ENCODE data around the gene MARK4. TPM values are rescaled to one million over a fixed set of nuclear protein-coding genes. Genes with fewer than 3 reads are reported as not detected.
"Not testable (repeated sequence)": the region's sequence is repeated elsewhere in the genome, so short reads cannot be mapped to it uniquely, and the experiment has no call there.

Gene MARK4
- total RNA-seq, 1 donor from 2014 or later: 19.2 TPM

- no peak for DNase-seq
These were observed 55.5 kb downstream of the MARK4 start for GRCh38 chr19:45306518-45307027.

GRCh38 chr19:45307361-45307760, 56.3 kb downstream of the MARK4 start:
- DNase-seq: no peak

GRCh38 chr19:45309322-45309721, 58.3 kb downstream of the MARK4 start:
- DNase-seq: not testable (repeated sequence)

GRCh38 chr19:45311621-45312020, 60.5 kb downstream of the MARK4 start:
- no peak for DNase-seq

- DNase-seq: not testable (repeated sequence)
These were observed 61.2 kb downstream of the MARK4 start for GRCh38 chr19:45312285-45312684.

GRCh38 chr19:45314708-45315245, 63.7 kb downstream of the MARK4 start:
- DNase-seq: no peak

- no peak for DNase-seq
These were observed 64.2 kb downstream of the MARK4 start for GRCh38 chr19:45315304-45315703.

GRCh38 chr19:45320997-45321775, 70.1 kb downstream of the MARK4 start:
- no peak for DNase-seq

- DNase-seq: no peak
These were observed 70.8 kb downstream of the MARK4 start for GRCh38 chr19:45321848-45322247.

- no peak for DNase-seq
These were observed 71.2 kb downstream of the MARK4 start for GRCh38 chr19:45322311-45322710.

GRCh38 chr19:45322744-45323281, 71.7 kb downstream of the MARK4 start, which contains the start of gene CKM:
CKM (minus strand) TSS chr19:45322875; CDS start chr19:45319713, 3,162 bp downstream.
- DNase-seq: no peak

GRCh38 chr19:45323671-45324081, 72.6 kb downstream of the MARK4 start:
- no peak for DNase-seq

- no peak for DNase-seq
These were observed 73.4 kb downstream of the MARK4 start for GRCh38 chr19:45324349-45324907.

GRCh38 chr19:45327404-45328143, 76.5 kb downstream of the MARK4 start:
- DNase-seq: no peak

GRCh38 chr19:45331411-45331810, 80.3 kb downstream of the MARK4 start:
- no peak for DNase-seq

- no peak for DNase-seq
These were observed 82.7 kb downstream of the MARK4 start for GRCh38 chr19:45333609-45334303.

GRCh38 chr19:45334881-45335280, 83.8 kb downstream of the MARK4 start:
- not testable (repeated sequence) for DNase-seq

- DNase-seq: no peak
These were observed 85.7 kb downstream of the MARK4 start for GRCh38 chr19:45336696-45337251.

- no peak for DNase-seq
These were observed 88.6 kb downstream of the MARK4 start for GRCh38 chr19:45339629-45340028.

- no peak for DNase-seq
These were observed 89.3 kb downstream of the MARK4 start, which contains the start of gene KLC3 for GRCh38 chr19:45340232-45340898. KLC3 (plus strand) TSS chr19:45340750; CDS start chr19:45345542, 4,792 bp downstream.
